Endothelial cell of umbilical vein (primary cell): ENCODE data around the gene CAND1. TPM values are rescaled to one million over a fixed set of nuclear protein-coding genes. Genes with fewer than 3 reads are reported as not detected.

Experiments used
- BruUV-seq: library from RNA; stranded (reverse); fragments of 400-500 nt; replicated peaks from 2 replicates; lab custom pipeline; 2021; lab: Mats Ljungman, UMichigan
- CTCF ChIA-PET: fragments of 300-600, 350-600 bp; sonication (Branson Sonifier 250); formaldehyde crosslinking; loops from one replicate; lab custom pipeline; 2021; ENCODE audit warnings: antibody characterized with exemption, inconsistent platforms; lab: Charles Lee
- POLR2A ChIA-PET: fragments of 300-600, 350-600 bp; sonication (Branson Sonifier 250); formaldehyde crosslinking; loops from one replicate; lab custom pipeline; 2021; ENCODE audit warnings: antibody characterized with exemption, inconsistent platforms; lab: Charles Lee
- DNase-seq: peaks from one replicate; pipeline ENCODE4 v3.0.0-alpha.2; 2011; ENCODE audit warnings: low read depth, low spot score
- FAIRE-seq: peaks from 2 replicates; lab custom pipeline; 2011; peaks lifted over from hg19 to GRCh38; lab: Jason Lieb, UNC
- H2AFZ ChIP-seq: 2 replicates; pipeline ENCODE4 v1.6.0; 2012; ENCODE audit warnings: low read depth, low read length, control low read depth, inconsistent platforms
- H3K27ac ChIP-seq: 2 replicates; pipeline ENCODE4 v1.5.1; 2011; ENCODE audit warnings: low read depth, mild to moderate bottlenecking, control low read depth, low read length, moderate library complexity; ENCODE audit not compliant: insufficient read depth
- H3K27me3 ChIP-seq, 2 experiments: 2 replicates each; pipeline versions ENCODE4 v1.6.0 to v1.6.1; 2011; ENCODE audit warnings: low read length in 2 of 2, mixed read lengths in 1 of 2; ENCODE audit not compliant: control insufficient read depth in 2 of 2, insufficient read depth in 2 of 2
- H3K36me3 ChIP-seq, 2 experiments: 2 replicates in 1 of 2; 3 replicates in 1 of 2; pipeline ENCODE4 v1.5.1; 2011; ENCODE audit warnings: low read length in 2 of 2, mild to moderate bottlenecking in 1 of 2, moderate library complexity in 1 of 2; ENCODE audit not compliant: control insufficient read depth in 2 of 2, insufficient read depth in 2 of 2; ENCODE audit errors: extremely low read depth in 1 of 2
- H3K4me1 ChIP-seq: 3 replicates; pipeline ENCODE4 v1.5.1; 2011; ENCODE audit warnings: mild to moderate bottlenecking, low read length; ENCODE audit not compliant: control insufficient read depth, insufficient read depth; ENCODE audit errors: extremely low read depth
- H3K4me2 ChIP-seq: 2 replicates; pipeline ENCODE4 v1.6.1; 2011; ENCODE audit warnings: low read length, control low read depth, mixed read lengths; ENCODE audit not compliant: insufficient read depth
- H3K4me3 ChIP-seq, 3 experiments: fragments of 200-600 bp in 1 of 3; sonication (generic), shearing (Covaris generic) in 1 of 3; replicated peaks in 1 of 3; 2 replicates each; pipeline ENCODE4 v1.5.1; 2011 to 2016; ENCODE audit warnings: control low read depth in 3 of 3, low read length in 3 of 3, mild to moderate bottlenecking in 2 of 3, inconsistent platforms in 1 of 3, low read depth in 1 of 3, moderate library complexity in 1 of 3; ENCODE audit not compliant: insufficient read depth in 1 of 3
- H3K79me2 ChIP-seq: 2 replicates; pipeline ENCODE4 v1.6.0; 2012; ENCODE audit warnings: low read length, inconsistent platforms; ENCODE audit not compliant: control insufficient read depth, insufficient read depth
- H3K9ac ChIP-seq: replicated peaks from 2 replicates; pipeline ENCODE3; 2011; ENCODE audit warnings: low read length, control low read depth; ENCODE audit not compliant: insufficient read depth; ENCODE audit errors: extremely low read depth
- H3K9me1 ChIP-seq: replicated peaks from 3 replicates; pipeline ENCODE4 v1.6.0; 2011; ENCODE audit warnings: mild to moderate bottlenecking, low read length; ENCODE audit not compliant: control insufficient read depth, insufficient read depth; ENCODE audit errors: extremely low read depth
- H3K9me3 ChIP-seq: replicated peaks from 2 replicates; pipeline ENCODE4 v1.5.1; 2012; ENCODE audit warnings: low read length, inconsistent platforms; ENCODE audit not compliant: control insufficient read depth, insufficient read depth
- H4K20me1 ChIP-seq: replicated peaks from 2 replicates; pipeline ENCODE3; 2011; ENCODE audit warnings: mild to moderate bottlenecking, low read length; ENCODE audit not compliant: control insufficient read depth, insufficient read depth; ENCODE audit errors: extremely low read depth
- CTCF ChIP-seq, 2 donors: IDR thresholded peaks; 1 replicate in 1 of 2; 2 replicates in 1 of 2; pipeline ENCODE4 v1.5.1; 2011; ENCODE audit warnings: low read length in 2 of 2, mild to moderate bottlenecking in 2 of 2, moderate library complexity in 2 of 2, control low read depth in 1 of 2, inconsistent platforms in 1 of 2, low read depth in 1 of 2; ENCODE audit not compliant: insufficient read depth in 1 of 2; ENCODE audit errors: extremely low read depth in 1 of 2
- EZH2 ChIP-seq: IDR thresholded peaks from 2 replicates; pipeline ENCODE4 v1.6.1; 2012; ENCODE audit warnings: borderline replicate concordance, low read depth, mild to moderate bottlenecking, moderate library complexity, low read length, inconsistent platforms; ENCODE audit not compliant: severe bottlenecking
- FOS ChIP-seq: IDR thresholded peaks from 2 replicates; pipeline ENCODE4 v1.6.1; 2011; ENCODE audit warnings: mild to moderate bottlenecking, low read length, moderate library complexity, borderline replicate concordance; ENCODE audit not compliant: insufficient read depth
- GATA2 ChIP-seq: IDR thresholded peaks from 2 replicates; pipeline ENCODE4 v1.7.0; 2011; ENCODE audit warnings: low read depth, mild to moderate bottlenecking, moderate library complexity, mixed read lengths, low read length; ENCODE audit not compliant: insufficient read length, insufficient read depth
- JUN ChIP-seq: IDR thresholded peaks from 2 replicates; pipeline ENCODE4 v1.6.1; 2011; ENCODE audit warnings: borderline replicate concordance, low read depth; ENCODE audit not compliant: insufficient read length, insufficient read depth
- MAX ChIP-seq: IDR thresholded peaks from 2 replicates; pipeline ENCODE4 v1.6.1; 2011; ENCODE audit not compliant: insufficient read depth, insufficient read length
- MYC ChIP-seq: IDR thresholded peaks from one replicate; pipeline ENCODE4 v1.6.1; 2011; ENCODE audit warnings: mild to moderate bottlenecking, low read depth, low read length
- POLR2A ChIP-seq: IDR thresholded peaks from 2 replicates; pipeline ENCODE4 v1.6.1; 2012; ENCODE audit warnings: low read depth, mild to moderate bottlenecking, control low read depth, low read length
- POLR2AphosphoS5 ChIP-seq: IDR thresholded peaks from 2 replicates; pipeline ENCODE4 v1.6.1; 2012; ENCODE audit warnings: low read depth, mild to moderate bottlenecking, control low read depth, low read length, moderate library complexity; ENCODE audit not compliant: insufficient read depth
- dilution Hi-C: fragments of 300-500 bp; cut with MboI; formaldehyde crosslinking; loops from one replicate; pipeline ENCODE4 v1.15.0; 2019; ENCODE audit warnings: low sequenced_read_pairs; ENCODE audit not compliant: extremely low pct_ligation_motif_present
- intact Hi-C: fragments of 100-400 bp; cut with micrococcal nuclease; formaldehyde crosslinking; loops from one replicate; pipeline ENCODE4 v1.10.0; 2022
- polyA plus RNA-seq, 4 experiments: library from polyadenylated mRNA; depleted of rRNA in 3 of 4; stranded (reverse) in 3 of 4; unstranded in 1 of 4; fragments of >200 nt; gene quantifications; 2 replicates each; pipeline versions ENCODE4 v1.2.1 to v1.2.3, GENCODE V29; 2011 to 2012; ENCODE audit warnings: missing spikeins in 1 of 4
- total RNA-seq: library from RNA; stranded (reverse); gene quantifications from 2 replicates; pipeline ENCODE4 v1.2.3, GENCODE V29; 2021

The CAND1 gene
- total and polyA plus RNA-seq, 2 donors (not counting 3 experiments of a cell fraction or from before 2014, with no cell fraction given) = 28.3 to 128 TPM

- FAIRE-seq (no peak), DNase-seq (no peak)
- no peak for TF ChIP-seq MAX
- TF ChIP-seq GATA2 = no peak
- no peak for TF ChIP-seq FOS
- TF ChIP-seq MYC = no peak
- no peak for TF ChIP-seq POLR2AphosphoS5
- TF ChIP-seq CTCF (IDR thresholded peaks at IDR 0.05; ENCODE audit: extremely low read depth in 1 of 2, insufficient read depth in 1 of 2, low read depth in 1 of 2, low read length in 2 of 2) = no peak
- TF ChIP-seq POLR2A = no peak
- no peak for TF ChIP-seq EZH2
- TF ChIP-seq JUN = no peak
- no TSS peak for BruUV-seq
- Histone ChIP-seq H3K4me2 (no peak overlapping the region), H3K27me3 (no peaks in the 10 kb centered on the region), H3K9me3 (no peaks in the 10 kb centered on the region), H4K20me1 (no peaks in the 10 kb centered on the region), H3K79me2 (no peaks in the 10 kb centered on the region), H3K4me3 (no peak overlapping the region), H3K27ac (no peak overlapping the region), H2AFZ (no peak overlapping the region), H3K9ac (no peak overlapping the region), H3K9me1 (no peaks in the 10 kb centered on the region), H3K4me1 (no peaks in the 10 kb centered on the region), H3K36me3 (no peaks in the 10 kb centered on the region)
- ChIA-PET CTCF (no interaction called here), POLR2A (no interaction called here)
- dilution Hi-C loops (no loop called here), intact Hi-C loops (no loop called here)
Measured at GRCh38 chr12:67326637-67327036, 57.5 kb downstream of the CAND1 start.
